Measurements from ENCODE around the gene UMODL1.

DNA sequence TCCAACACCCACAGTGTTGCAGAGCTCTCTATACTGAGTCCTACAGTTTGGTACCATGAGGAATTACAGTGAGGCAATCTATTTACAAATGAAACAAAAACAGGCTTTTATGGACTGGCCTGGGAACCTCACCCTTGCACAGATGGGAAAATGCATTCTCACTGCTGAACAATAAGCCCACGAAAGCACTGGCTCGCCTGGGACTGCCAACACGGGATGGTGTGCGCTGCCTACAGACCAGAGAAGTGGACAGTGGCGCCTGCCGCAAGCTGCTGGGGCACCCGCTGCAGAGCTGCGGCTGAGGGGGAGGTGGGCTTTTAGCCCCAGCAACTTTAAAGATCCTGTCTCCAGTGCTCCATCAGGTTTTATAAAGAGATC is 119.4 kb downstream of the UMODL1 start:
- TF ChIP-seq, protein P1, sequence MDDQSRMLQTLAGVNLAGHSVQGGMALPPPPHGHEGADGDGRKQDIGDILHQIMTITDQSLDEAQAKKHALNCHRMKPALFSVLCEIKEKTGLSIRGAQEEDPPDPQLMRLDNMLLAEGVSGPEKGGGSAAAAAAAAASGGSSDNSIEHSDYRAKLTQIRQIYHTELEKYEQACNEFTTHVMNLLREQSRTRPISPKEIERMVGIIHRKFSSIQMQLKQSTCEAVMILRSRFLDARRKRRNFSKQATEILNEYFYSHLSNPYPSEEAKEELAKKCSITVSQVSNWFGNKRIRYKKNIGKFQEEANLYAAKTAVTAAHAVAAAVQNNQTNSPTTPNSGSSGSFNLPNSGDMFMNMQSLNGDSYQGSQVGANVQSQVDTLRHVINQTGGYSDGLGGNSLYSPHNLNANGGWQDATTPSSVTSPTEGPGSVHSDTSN (CRISPR knock-in tag; IDR thresholded peaks at IDR 0.05) = no peak
- TF ChIP-seq ZNF114 (tag by site-specific recombination; IDR thresholded peaks at IDR 0.05) (no peak), TCF7L2 (IDR thresholded peaks at IDR 0.05; ENCODE audit: borderline replicate concordance, low read depth, low read length) (no peak), ZXDB (tag by site-specific recombination; IDR thresholded peaks at IDR 0.05) (no peak), ZNF112 (tag by site-specific recombination; IDR thresholded peaks at IDR 0.05) (no peak), ZFP41 (tag by site-specific recombination; IDR thresholded peaks at IDR 0.05; ENCODE audit: borderline replicate concordance) (no peak), ZNF24 (tag by site-specific recombination; IDR thresholded peaks at IDR 0.05) (no peak)
- TF ChIP-seq, protein P2, sequence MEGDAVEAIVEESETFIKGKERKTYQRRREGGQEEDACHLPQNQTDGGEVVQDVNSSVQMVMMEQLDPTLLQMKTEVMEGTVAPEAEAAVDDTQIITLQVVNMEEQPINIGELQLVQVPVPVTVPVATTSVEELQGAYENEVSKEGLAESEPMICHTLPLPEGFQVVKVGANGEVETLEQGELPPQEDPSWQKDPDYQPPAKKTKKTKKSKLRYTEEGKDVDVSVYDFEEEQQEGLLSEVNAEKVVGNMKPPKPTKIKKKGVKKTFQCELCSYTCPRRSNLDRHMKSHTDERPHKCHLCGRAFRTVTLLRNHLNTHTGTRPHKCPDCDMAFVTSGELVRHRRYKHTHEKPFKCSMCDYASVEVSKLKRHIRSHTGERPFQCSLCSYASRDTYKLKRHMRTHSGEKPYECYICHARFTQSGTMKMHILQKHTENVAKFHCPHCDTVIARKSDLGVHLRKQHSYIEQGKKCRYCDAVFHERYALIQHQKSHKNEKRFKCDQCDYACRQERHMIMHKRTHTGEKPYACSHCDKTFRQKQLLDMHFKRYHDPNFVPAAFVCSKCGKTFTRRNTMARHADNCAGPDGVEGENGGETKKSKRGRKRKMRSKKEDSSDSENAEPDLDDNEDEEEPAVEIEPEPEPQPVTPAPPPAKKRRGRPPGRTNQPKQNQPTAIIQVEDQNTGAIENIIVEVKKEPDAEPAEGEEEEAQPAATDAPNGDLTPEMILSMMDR (tag by site-specific recombination; IDR thresholded peaks at IDR 0.05) = no peak
- TF ChIP-seq, protein P3, sequence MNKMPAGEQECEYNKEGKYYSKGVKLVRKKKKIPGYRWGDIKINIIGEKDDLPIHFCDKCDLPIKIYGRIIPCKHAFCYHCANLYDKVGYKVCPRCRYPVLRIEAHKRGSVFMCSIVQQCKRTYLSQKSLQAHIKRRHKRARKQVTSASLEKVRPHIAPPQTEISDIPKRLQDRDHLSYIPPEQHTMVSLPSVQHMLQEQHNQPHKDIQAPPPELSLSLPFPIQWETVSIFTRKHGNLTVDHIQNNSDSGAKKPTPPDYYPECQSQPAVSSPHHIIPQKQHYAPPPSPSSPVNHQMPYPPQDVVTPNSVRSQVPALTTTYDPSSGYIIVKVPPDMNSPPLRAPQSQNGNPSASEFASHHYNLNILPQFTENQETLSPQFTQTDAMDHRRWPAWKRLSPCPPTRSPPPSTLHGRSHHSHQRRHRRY (tag by site-specific recombination; IDR thresholded peaks at IDR 0.05) = no peak
- TF ChIP-seq, protein P4, sequence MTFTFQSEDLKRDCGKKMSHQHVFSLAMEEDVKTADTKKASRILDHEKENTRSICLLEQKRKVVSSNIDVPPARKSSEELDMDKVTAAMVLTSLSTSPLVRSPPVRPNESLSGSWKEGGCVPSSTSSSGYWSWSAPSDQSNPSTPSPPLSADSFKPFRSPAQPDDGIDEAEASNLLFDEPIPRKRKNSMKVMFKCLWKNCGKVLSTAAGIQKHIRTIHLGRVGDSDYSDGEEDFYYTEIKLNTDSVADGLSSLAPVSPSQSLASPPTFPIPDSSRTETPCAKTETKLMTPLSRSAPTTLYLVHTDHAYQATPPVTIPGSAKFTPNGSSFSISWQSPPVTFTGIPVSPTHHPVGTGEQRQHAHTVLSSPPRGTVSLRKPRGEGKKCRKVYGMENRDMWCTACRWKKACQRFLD (tag by site-specific recombination; IDR thresholded peaks at IDR 0.05) = no peak

All from HEK293 (cell line).